Ovary (tissue), 9 donors: ENCODE measurements around the gene PIGS. TPM values are rescaled to one million over a fixed set of nuclear protein-coding genes. Genes with fewer than 3 reads are reported as not detected.

Experiments used
- DNase-seq, 5 donors: peaks; one replicate each; pipeline ENCODE4 v3.0.0-alpha.2; 2019 to 2020
- H3K27ac ChIP-seq, 2 donors: fragments of 200-600 bp; one replicate each; pipeline versions ENCODE4 v1.5.1 to v1.8.0; 2019 to 2022
- H3K27me3 ChIP-seq: fragments of 200-600 bp; one replicate; pipeline ENCODE4 v1.8.0; 2022
- H3K36me3 ChIP-seq: fragments of 200-600 bp; sonication (generic); one replicate; pipeline ENCODE4 v1.5.1; 2019
- H3K4me1 ChIP-seq: one replicate; pipeline ENCODE4 v1.8.1; 2013; ENCODE audit warnings: mild to moderate bottlenecking, moderate library complexity; ENCODE audit not compliant: insufficient read depth
- H3K4me3 ChIP-seq: fragments of 200-600 bp; sonication (generic); one replicate; pipeline ENCODE4 v1.5.1; 2017
- H3K9me3 ChIP-seq, 2 donors: fragments of 200-600 bp in 1 of 2; sonication (generic) in 1 of 2; one replicate each; pipeline versions ENCODE4 v1.5.1 to v1.8.1; 2013 to 2019; ENCODE audit warnings: mild to moderate bottlenecking in 1 of 2, moderate library complexity in 1 of 2
- CTCF ChIP-seq, 3 donors: fragments of 450-650 bp in 2 of 3; fragments of 200-600 bp in 1 of 3; IDR thresholded peaks; one replicate each; pipeline versions ENCODE4 v1.5.1 to v1.8.0; 2016 to 2022; ENCODE audit warnings: antibody characterized with exemption in 3 of 3, mild to moderate bottlenecking in 1 of 3
- EP300 ChIP-seq: sonication (generic); formaldehyde crosslinking; IDR thresholded peaks from one replicate; pipeline ENCODE4 v1.6.1; 2017; ENCODE audit warnings: antibody characterized with exemption
- POLR2A ChIP-seq: fragments of 450-650 bp; IDR thresholded peaks from one replicate; pipeline ENCODE4 v1.6.1; 2017; ENCODE audit warnings: antibody characterized with exemption, mild to moderate bottlenecking, moderate library complexity
- WGBS, 3 donors: extraction: QIAGEN DNeasy Blood & Tissue Kit in 1 of 3; methylation state at CpG; one replicate each; pipeline versions ENCODE4 v1.1.5 to v1.1.7; 2013 to 2017; 5-methylcytosine and 5-hydroxymethylcytosine counted together
- intact Hi-C, 4 donors: fragments of 100-400 bp; cut with DNase I; formaldehyde crosslinking; loops; one replicate each; pipeline versions ENCODE4 v1.11.0 to v1.15.1; 2022 to 2023
- polyA plus RNA-seq, 2 donors: library from polyadenylated mRNA; stranded (reverse); fragments of 200-250 nt in 1 of 2; fragments of 350-450 nt in 1 of 2; fragmentation: Illumina TruSeq in 1 of 2; extraction: RNeasy Lipid Tissue Mini Kit (QIAGEN cat#74804) in 1 of 2; gene quantifications; one replicate each; pipeline ENCODE4 v1.2.3, GENCODE V29; 2013 to 2014
- total RNA-seq, 7 donors: library from RNA; depleted of rRNA in 2 of 7; stranded (reverse); fragments of >200 nt in 2 of 7; fragmentation: NEBNext Ultra II Directional in 3 of 7; extraction: Animal tissue kit (Norgen Biotek cat#: 25700) in 3 of 7; gene quantifications; one replicate each; pipeline versions ENCODE4 v1.1.0 to v1.2.4, GENCODE V29; 2016 to 2023
- donor health status: DM: no; HTN: no; CAD: no; lungs with moderate emphysema.
- donor health status: DM: no; HTN: no; CAD: no.
- donor health status: Bipolar disorder and iron deficiency.
- donor health status: DM: yes; HTN: yes; CAD: no.
- donor health status: DM: no; HTN: no; CAD: no.
- donor health status: DM: yes; HTN: yes; CAD: no.

Gene PIGS
- total and polyA plus RNA-seq, 9 donors: 16.1 to 64.8 (median 33.5) TPM

GRCh38 chr17:28514561-28515002, 56.7 kb downstream of the PIGS start:
- DNase-seq: no peak
- no peaks in the 10 kb centered on the region for H3K9me3 ChIP-seq
- WGBS, 3 donors: 39 to 51% (median 46%) methylated on average over 16 of the region's 16 CpGs
- no peaks in the 10 kb centered on the region for H3K27me3 ChIP-seq
- H3K27ac ChIP-seq: no peak overlapping the region
- H3K36me3 ChIP-seq: no peaks in the 10 kb centered on the region
- TF ChIP-seq CTCF (IDR thresholded peaks at IDR 0.05): no peak
- TF ChIP-seq POLR2A: no peak
- no peak for TF ChIP-seq EP300
- no peak overlapping the region for H3K4me3 ChIP-seq
- H3K4me1 ChIP-seq: no peaks in the 10 kb centered on the region
- intact Hi-C loops: no loop called here

- WGBS, 3 donors: 24 to 39% (median 25%) methylated on average over 7 of the region's 7 CpGs
- H3K27me3 ChIP-seq: no peaks in the 10 kb centered on the region
- no peaks in the 10 kb centered on the region for H3K4me1 ChIP-seq
- no peak for DNase-seq
- intact Hi-C loops: no loop called here
- TF ChIP-seq CTCF (IDR thresholded peaks at IDR 0.05) (no peak), POLR2A (no peak), EP300 (no peak)
- H3K4me3 ChIP-seq: no peak overlapping the region
- H3K9me3 ChIP-seq: no peaks in the 10 kb centered on the region
- no peaks in the 10 kb centered on the region for H3K36me3 ChIP-seq
- no peak overlapping the region for H3K27ac ChIP-seq
These were observed 57.8 kb downstream of the PIGS start for GRCh38 chr17:28513476-28513875.

- no peak for TF ChIP-seq POLR2A
- TF ChIP-seq EP300: no peak
- intact Hi-C loops: no loop called here
- WGBS, 3 donors: 68 to 74% (median 71%) methylated on average over 3 of the region's 3 CpGs
- Histone ChIP-seq H3K4me3 (no peak overlapping the region), H3K27ac (no peak overlapping the region), H3K36me3 (no peaks in the 10 kb centered on the region), H3K4me1 (no peaks in the 10 kb centered on the region), H3K9me3 (no peaks in the 10 kb centered on the region), H3K27me3 (no peaks in the 10 kb centered on the region)
- no peak for DNase-seq
These were observed 59.4 kb downstream of the PIGS start for GRCh38 chr17:28511858-28512461.

- H3K9me3 ChIP-seq: no peaks in the 10 kb centered on the region
- no peak overlapping the region for H3K27ac ChIP-seq
- H3K36me3 ChIP-seq: no peaks in the 10 kb centered on the region
- no peak for DNase-seq
- 67 to 81% (median 70%) methylated on average over 7 of the region's 7 CpGs for WGBS, 3 donors
- H3K4me1 ChIP-seq: no peaks in the 10 kb centered on the region
- no peaks in the 10 kb centered on the region for H3K27me3 ChIP-seq
- no peak overlapping the region for H3K4me3 ChIP-seq
- TF ChIP-seq EP300: no peak
- TF ChIP-seq POLR2A: no peak
- no peak for TF ChIP-seq CTCF (IDR thresholded peaks at IDR 0.05)
- intact Hi-C loops: loop anchor here in 1 of 4 donors (5.0 kb wide), 1 partner anchor 283 kb away; no protein-coding TSS in a partner anchor
These were observed 61.5 kb downstream of the PIGS start for GRCh38 chr17:28509789-28510188.

GRCh38 chr17:28508211-28508724, 63.1 kb downstream of the PIGS start:
- 43 to 59% (median 44%) methylated on average over 10 to 11 of the region's 11 CpGs for whole genome bisulfite sequencing, 3 donors
- no peaks in the 10 kb centered on the region for H3K4me1 ChIP-seq
- H3K4me3 ChIP-seq: no peak overlapping the region
- H3K27ac ChIP-seq: no peak overlapping the region
- TF ChIP-seq POLR2A (no peak), EP300 (no peak), CTCF (IDR thresholded peaks at IDR 0.05) (no peak)
- no peak for DNase-seq
- no peaks in the 10 kb centered on the region for H3K27me3 ChIP-seq
- intact Hi-C loops: loop anchor here in 1 of 4 donors (5.0 kb wide), 1 partner anchor 284 kb away; no protein-coding TSS in a partner anchor
- no peaks in the 10 kb centered on the region for H3K36me3 ChIP-seq
- H3K9me3 ChIP-seq: no peaks in the 10 kb centered on the region
